ENCODE measurements around the gene PROM2. TPM values are rescaled to one million over a fixed set of nuclear protein-coding genes. Genes with fewer than 3 reads are reported as not detected.

Gene PROM2
- total RNA-seq, 1 experiment from 2014 or later = 3.1 TPM

- Histone ChIP-seq H2BK20ac (ENCODE audit: low read depth, low read length, poor library complexity, severe bottlenecking) (no peak overlapping the region), H3K4me2 (ENCODE audit: insufficient read depth, insufficient read length, low read length) (no peak overlapping the region), H4K20me1 (ENCODE audit: control insufficient read depth, insufficient read depth, insufficient read length) (no peaks in the 10 kb centered on the region), H3K23ac (ENCODE audit: insufficient read length, low read depth, low read length) (no peak overlapping the region), H4K5ac (ENCODE audit: insufficient read length, low read depth, low read length) (no peak overlapping the region), H2BK15ac (ENCODE audit: low read depth, low read length) (no peak overlapping the region), H2AK5ac (ENCODE audit: insufficient read length, low read length) (no peak overlapping the region), H3K14ac (ENCODE audit: insufficient read depth, low read length) (no peak overlapping the region), H4K8ac (replicated peaks; ENCODE audit: insufficient read length, low read depth, low read length) (no peak overlapping the region), H3K27me3 (ENCODE audit: insufficient read depth, low read length) (no peaks in the 10 kb centered on the region), H3K79me1 (ENCODE audit: insufficient read depth, low read depth, low read length, poor library complexity, severe bottlenecking) (no peaks in the 10 kb centered on the region), H3K9me3 (ENCODE audit: control insufficient read depth, low read depth, low read length) (no peaks in the 10 kb centered on the region), H3T11ph (ENCODE audit: low read length) (no peak overlapping the region), H3K18ac (ENCODE audit: insufficient read length, low read depth, low read length) (no peak overlapping the region), H3K79me2 (ENCODE audit: insufficient read depth, low read length) (no peaks in the 10 kb centered on the region), H3K56ac (ENCODE audit: insufficient read length, low read depth, low read length) (no peak overlapping the region), H3K23me2 (ENCODE audit: insufficient read length, low read depth, low read length, poor library complexity, severe bottlenecking) (no peaks in the 10 kb centered on the region), H3K4ac (ENCODE audit: low read depth, low read length) (no peak overlapping the region), H2BK12ac (ENCODE audit: insufficient read length, low read depth, low read length) (no peak overlapping the region), H2BK5ac (ENCODE audit: insufficient read length, low read length) (no peak overlapping the region), H2AFZ (ENCODE audit: low read length) (no peak overlapping the region), H3K27ac (ENCODE audit: insufficient read length, low read depth, low read length) (no peak overlapping the region), H3K4me1 (ENCODE audit: insufficient read depth, low read length) (no peaks in the 10 kb centered on the region), H3K9ac (ENCODE audit: extremely low read depth, insufficient read length, low read length) (no peak overlapping the region), H4K91ac (ENCODE audit: insufficient read length, low read depth, low read length) (no peak overlapping the region), H2BK120ac (ENCODE audit: low read depth, low read length, poor library complexity, severe bottlenecking) (no peak overlapping the region)
- no peak for TF ChIP-seq CTCF (conservative IDR thresholded peaks at IDR 0.05)
- Mint-ChIP-seq H3K27me3 (ENCODE audit: low read depth) (peaks cover 22% of the 10 kb centered on the region), H3K27ac (no peak overlapping the region), H3K9me3 (no peaks in the 10 kb centered on the region), H3K4me3 (no peak overlapping the region), H3K4me1 (peaks cover 0 to 7% of the 10 kb centered on the region in 2 experiments; a peak in 1 of 4 replicates), H3K36me3 (ENCODE audit: insufficient read depth in 1 of 3, low read depth in 3 of 3) (no peaks in the 10 kb centered on the region)
- WGBS (ENCODE audit: extremely low coverage, insufficient read length, low lambda C conversion rate) = no CpG with 5 or more reads among the region's 11 CpGs
- no peak for DNase-seq
Observed at GRCh38 chr2:95333888-95334338, 59.7 kb downstream of the PROM2 start.
